ENCODE results near the gene DHODH.
"Not testable (repeated sequence)": the region's sequence is repeated elsewhere in the genome, so short reads cannot be mapped to it uniquely, and the experiment has no call there.

The DHODH gene

GRCh38 chr16:72008424-72009216, at the start of gene DHODH:
TSS of gene DHODH (plus strand) at chr16:72008744. CDS start at chr16:72008765, 21 bp downstream.
- peak; percentile 97 for DNase-seq

GRCh38 chr16:71961066-71962039, 47.2 kb upstream of the DHODH start:
- DNase-seq: peak; percentile 91

- no peak for DNase-seq
These were observed 45.2 kb upstream of the DHODH start for GRCh38 chr16:71963125-71963875.

- no peak for DNase-seq
These were observed 43.3 kb upstream of the DHODH start for GRCh38 chr16:71965223-71965622.

- DNase-seq: no peak
These were observed 41.6 kb upstream of the DHODH start for GRCh38 chr16:71966932-71967331.

- no peak for DNase-seq
These were observed 39.2 kb upstream of the DHODH start for GRCh38 chr16:71969353-71969752.

GRCh38 chr16:71971571-71971970, 37.0 kb upstream of the DHODH start:
- DNase-seq: no peak

- DNase-seq: no peak
These were observed 36.2 kb upstream of the DHODH start for GRCh38 chr16:71972356-71972755.

GRCh38 chr16:71973001-71973400, 35.5 kb upstream of the DHODH start:
- no peak for DNase-seq

- DNase-seq: no peak
These were observed 34.3 kb upstream of the DHODH start for GRCh38 chr16:71974068-71974818.

GRCh38 chr16:71985262-71985974, 23.1 kb upstream of the DHODH start:
- no peak for DNase-seq

GRCh38 chr16:71986131-71986530, 22.4 kb upstream of the DHODH start:
- no peak for DNase-seq

GRCh38 chr16:71995038-71995437, 13.5 kb upstream of the DHODH start:
- no peak for DNase-seq

GRCh38 chr16:71997578-71997977, 11.0 kb upstream of the DHODH start:
- not testable (repeated sequence) for DNase-seq

GRCh38 chr16:72001180-72001874, 7.2 kb upstream of the DHODH start:
- no peak for DNase-seq

- DNase-seq: no peak
These were observed 5.9 kb upstream of the DHODH start for GRCh38 chr16:72002619-72003018.

- DNase-seq: not testable (repeated sequence)
These were observed 500 bp upstream of the DHODH start for GRCh38 chr16:72008065-72008423.

GRCh38 chr16:72009779-72010178, 1.2 kb downstream of the DHODH start:
- DNase-seq: no peak

GRCh38 chr16:72012607-72013006, 4.1 kb downstream of the DHODH start:
- DNase-seq: no peak

- DNase-seq: peak; percentile 55
These were observed 4.8 kb downstream of the DHODH start for GRCh38 chr16:72013389-72013788.
